ENCODE results near the gene ARHGAP24.
"Not testable (repeated sequence)": the region's sequence is repeated elsewhere in the genome, so short reads cannot be mapped to it uniquely, and the experiment has no call there.

ARHGAP24 gene

GRCh38 chr4:85968945-85969819, 494.2 kb downstream of the ARHGAP24 start:
- DNase-seq = peak; percentile 34

GRCh38 chr4:85970535-85970934, 495.6 kb downstream of the ARHGAP24 start:
- no peak for DNase-seq

GRCh38 chr4:85979276-85979675, 504.3 kb downstream of the ARHGAP24 start:
- no peak for DNase-seq

- no peak for DNase-seq
Measured at GRCh38 chr4:85986266-85986665, 511.3 kb downstream of the ARHGAP24 start.

GRCh38 chr4:85993641-85994040, 518.7 kb downstream of the ARHGAP24 start:
- no peak for DNase-seq

- DNase-seq = no peak
Measured at GRCh38 chr4:85994576-85994975, 519.6 kb downstream of the ARHGAP24 start.

GRCh38 chr4:85995361-85995760, 520.4 kb downstream of the ARHGAP24 start:
- DNase-seq = no peak

GRCh38 chr4:86001591-86001990, 526.6 kb downstream of the ARHGAP24 start:
- DNase-seq = no peak

- DNase-seq = no peak
Measured at GRCh38 chr4:86004030-86004429, 529.1 kb downstream of the ARHGAP24 start.

GRCh38 chr4:86006057-86006456, 531.1 kb downstream of the ARHGAP24 start:
- no peak for DNase-seq

GRCh38 chr4:86007042-86007441, 532.1 kb downstream of the ARHGAP24 start:
- DNase-seq = no peak

GRCh38 chr4:86011117-86011516, 536.2 kb downstream of the ARHGAP24 start:
- DNase-seq = no peak

- no peak for DNase-seq
Measured at GRCh38 chr4:86013621-86014020, 538.7 kb downstream of the ARHGAP24 start.

GRCh38 chr4:86014599-86014998, 539.6 kb downstream of the ARHGAP24 start:
- DNase-seq = no peak

GRCh38 chr4:86015412-86016350, 540.7 kb downstream of the ARHGAP24 start:
- no peak for DNase-seq

- no peak for DNase-seq
Measured at GRCh38 chr4:86019362-86019761, 544.4 kb downstream of the ARHGAP24 start.

- no peak for DNase-seq
Measured at GRCh38 chr4:86019906-86020305, 545.0 kb downstream of the ARHGAP24 start.

GRCh38 chr4:86021671-86022070, 546.7 kb downstream of the ARHGAP24 start:
- DNase-seq = not testable (repeated sequence)

GRCh38 chr4:86026720-86027119, 551.8 kb downstream of the ARHGAP24 start:
- DNase-seq = no peak

- no peak for DNase-seq
Measured at GRCh38 chr4:86031927-86032326, 557.0 kb downstream of the ARHGAP24 start.

GRCh38 chr4:86032476-86033022, 557.6 kb downstream of the ARHGAP24 start:
- no peak for DNase-seq

- no peak for DNase-seq
Measured at GRCh38 chr4:86033171-86033570, 558.2 kb downstream of the ARHGAP24 start.

GRCh38 chr4:86034616-86035015, 559.7 kb downstream of the ARHGAP24 start:
- no peak for DNase-seq

Data from retina (tissue), 1 donor.